Peyer's patch (tissue), 4 donors: ENCODE results near the gene SLC35F2. TPM values are rescaled to one million over a fixed set of nuclear protein-coding genes. Genes with fewer than 3 reads are reported as not detected.
"Not testable (repeated sequence)": the region's sequence is repeated elsewhere in the genome, so short reads cannot be mapped to it uniquely, and the experiment has no call there.

Source experiments
- DNase-seq, 3 donors: peaks; one replicate each; pipeline ENCODE4 v3.0.0-alpha.2; 2017 to 2019
- H3K27ac ChIP-seq, 4 donors: fragments of 200-600 bp; sonication (generic); one replicate each; pipeline ENCODE4 v1.5.1; 2016 to 2019
- H3K27me3 ChIP-seq, 2 donors: fragments of 200-600 bp; sonication (generic); one replicate each; pipeline ENCODE4 v1.5.1; 2019
- H3K36me3 ChIP-seq, 3 donors: fragments of 200-600 bp; sonication (generic); one replicate each; pipeline ENCODE4 v1.5.1; 2016 to 2019
- H3K4me1 ChIP-seq, 4 donors: fragments of 200-600 bp; sonication (generic); one replicate each; pipeline ENCODE4 v1.5.1; 2016 to 2019
- H3K4me3 ChIP-seq, 4 donors: fragments of 200-600 bp; sonication (generic); 1 replicate in 3 of 4; 2 replicates in 1 of 4; pipeline ENCODE4 v1.5.1; 2016 to 2019; ENCODE audit warnings: mild to moderate bottlenecking in 1 of 4
- H3K9me3 ChIP-seq, 4 donors: fragments of 200-600 bp; sonication (generic); one replicate each; pipeline ENCODE4 v1.5.1; 2016 to 2019; ENCODE audit warnings: mild to moderate bottlenecking in 1 of 4
- POLR2A ChIP-seq, 2 donors: fragments of 450-650 bp; IDR thresholded peaks; one replicate each; pipeline ENCODE4 v1.5.1; 2017; ENCODE audit warnings: antibody characterized with exemption in 2 of 2, mild to moderate bottlenecking in 2 of 2, moderate library complexity in 2 of 2
- total RNA-seq, 4 donors: library from RNA; depleted of rRNA; stranded (reverse); fragments of >200 nt; gene quantifications; one replicate each; pipeline ENCODE4 v1.1.0, GENCODE V29; 2016
- TF ChIP-seq, protein P1 (sequence below), 6 experiments: fragments of 450-650 bp in 4 of 6; fragments of 200-600 bp in 2 of 6; sonication (generic) in 1 of 6; IDR thresholded peaks; one replicate each; pipeline ENCODE4 v1.5.1; 2017 to 2019; ENCODE audit warnings: antibody characterized with exemption in 6 of 6, mild to moderate bottlenecking in 3 of 6, moderate library complexity in 1 of 6

Gene SLC35F2
- total RNA-seq, 4 donors from 2014 or later = 9.1 to 28.5 (median 20.1) TPM

DNA sequence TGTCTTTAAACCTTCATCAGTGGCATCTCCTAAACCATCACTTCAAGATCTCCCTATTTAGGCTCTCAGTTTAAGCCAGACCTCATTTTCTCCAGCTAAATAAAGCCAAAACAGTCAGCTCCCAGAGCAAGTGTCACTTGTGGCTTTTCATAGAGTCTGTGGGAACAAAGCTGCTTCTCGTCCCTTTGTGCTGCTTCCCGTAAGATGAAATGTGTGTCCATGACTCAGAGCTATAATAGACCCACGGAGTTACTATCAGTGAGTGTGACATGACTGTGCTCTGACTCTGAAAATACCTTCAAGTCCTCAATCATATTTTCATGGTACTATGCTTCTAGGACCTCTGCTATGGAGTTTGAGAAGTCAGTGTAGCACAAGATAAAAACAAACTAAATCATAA, 89.4 kb downstream of the SLC35F2 start:
- Histone ChIP-seq H3K36me3 (no peaks in the 10 kb centered on the region), H3K27ac (no peak overlapping the region), H3K4me1 (no peaks in the 10 kb centered on the region), H3K9me3 (no peaks in the 10 kb centered on the region), H3K4me3 (no peak overlapping the region), H3K27me3 (no peaks in the 10 kb centered on the region)
- DNase-seq = no peak
- no peak for TF ChIP-seq POLR2A (IDR thresholded peaks at IDR 0.05)
- TF ChIP-seq, protein P1, sequence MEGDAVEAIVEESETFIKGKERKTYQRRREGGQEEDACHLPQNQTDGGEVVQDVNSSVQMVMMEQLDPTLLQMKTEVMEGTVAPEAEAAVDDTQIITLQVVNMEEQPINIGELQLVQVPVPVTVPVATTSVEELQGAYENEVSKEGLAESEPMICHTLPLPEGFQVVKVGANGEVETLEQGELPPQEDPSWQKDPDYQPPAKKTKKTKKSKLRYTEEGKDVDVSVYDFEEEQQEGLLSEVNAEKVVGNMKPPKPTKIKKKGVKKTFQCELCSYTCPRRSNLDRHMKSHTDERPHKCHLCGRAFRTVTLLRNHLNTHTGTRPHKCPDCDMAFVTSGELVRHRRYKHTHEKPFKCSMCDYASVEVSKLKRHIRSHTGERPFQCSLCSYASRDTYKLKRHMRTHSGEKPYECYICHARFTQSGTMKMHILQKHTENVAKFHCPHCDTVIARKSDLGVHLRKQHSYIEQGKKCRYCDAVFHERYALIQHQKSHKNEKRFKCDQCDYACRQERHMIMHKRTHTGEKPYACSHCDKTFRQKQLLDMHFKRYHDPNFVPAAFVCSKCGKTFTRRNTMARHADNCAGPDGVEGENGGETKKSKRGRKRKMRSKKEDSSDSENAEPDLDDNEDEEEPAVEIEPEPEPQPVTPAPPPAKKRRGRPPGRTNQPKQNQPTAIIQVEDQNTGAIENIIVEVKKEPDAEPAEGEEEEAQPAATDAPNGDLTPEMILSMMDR (IDR thresholded peaks at IDR 0.05) = no peak

DNA sequence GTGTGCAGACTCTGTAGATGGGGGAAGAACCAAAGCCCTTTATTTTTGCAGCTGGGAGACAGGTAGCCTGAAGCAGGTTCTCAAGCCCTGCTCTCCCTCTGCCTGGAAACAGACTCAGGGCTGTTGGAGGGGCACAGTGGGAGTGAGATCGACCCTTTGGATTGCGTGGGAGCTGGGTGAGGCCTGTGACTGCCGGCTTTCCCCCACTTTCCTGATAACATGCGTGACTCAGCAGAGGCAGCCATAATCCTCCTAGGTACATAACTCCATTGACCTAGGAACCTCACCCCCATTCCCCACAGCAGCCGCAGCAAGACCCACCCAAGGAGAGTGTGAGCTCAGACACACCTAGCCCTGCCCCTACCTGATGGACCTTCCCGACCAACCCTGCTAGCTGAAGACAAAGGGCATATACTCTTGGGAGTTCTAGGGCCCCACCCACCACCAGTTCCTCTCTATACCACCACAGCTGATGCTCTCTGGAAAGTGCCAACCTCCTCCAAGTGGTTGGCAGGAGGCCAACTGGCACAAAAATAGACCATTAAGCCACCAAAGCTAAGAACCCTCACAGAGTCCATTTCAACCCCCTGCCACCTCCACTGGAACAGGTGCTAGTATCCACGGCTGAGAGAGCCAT, 99.8 kb downstream of the SLC35F2 start:
- not testable (repeated sequence) for H3K36me3 ChIP-seq, H3K27ac ChIP-seq, H3K9me3 ChIP-seq, H3K4me1 ChIP-seq, H3K4me3 ChIP-seq, H3K27me3 ChIP-seq
- peak in 2 of 3 donors; percentile 49 to 56 for DNase-seq

DNA sequence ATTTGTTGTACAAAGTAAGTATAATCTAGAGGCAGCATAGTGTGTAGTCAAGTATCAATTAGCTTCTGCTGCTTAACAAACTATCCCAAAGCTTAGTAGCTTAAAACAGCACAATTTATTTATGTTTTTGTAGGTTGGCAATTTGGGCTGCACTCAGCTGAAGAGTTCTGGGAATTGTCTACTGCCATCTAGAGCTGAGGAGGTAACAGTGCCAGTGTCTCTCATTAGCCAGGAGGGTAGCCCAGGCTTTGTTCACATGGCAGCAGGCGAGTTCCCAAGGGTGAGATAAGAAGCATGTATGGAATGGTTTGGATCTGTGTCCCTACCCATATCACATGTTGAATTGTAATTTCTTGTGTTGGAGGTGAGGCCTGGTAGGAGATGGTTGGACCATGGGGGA, 100.9 kb downstream of the SLC35F2 start:
- Histone ChIP-seq H3K4me1 (no peaks in the 10 kb centered on the region), H3K9me3 (no peaks in the 10 kb centered on the region), H3K27me3 (no peaks in the 10 kb centered on the region), H3K27ac (no peak overlapping the region), H3K4me3 (no peak overlapping the region), H3K36me3 (no peaks in the 10 kb centered on the region)
- DNase-seq = no peak
- TF ChIP-seq, protein P1 (IDR thresholded peaks at IDR 0.05) = no peak
- TF ChIP-seq POLR2A (IDR thresholded peaks at IDR 0.05) = no peak

DNA sequence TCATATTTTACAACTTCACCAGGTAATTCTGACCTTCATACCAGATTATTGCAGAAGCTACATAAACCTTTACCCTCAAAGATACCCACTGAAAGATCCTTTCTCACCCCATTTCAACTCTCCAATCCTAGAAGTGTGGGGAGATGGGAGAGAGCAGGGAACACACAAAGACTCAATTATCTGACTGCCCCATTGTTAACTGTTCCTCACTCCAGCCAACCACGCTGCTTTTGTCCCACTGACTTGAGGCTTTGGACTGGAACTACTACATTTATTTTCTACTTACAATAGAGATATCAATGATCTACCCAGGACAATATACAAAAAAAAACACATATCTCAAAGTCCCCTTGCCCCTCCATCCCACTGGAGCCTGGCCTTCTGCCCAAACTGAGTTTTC, 102.0 kb downstream of the SLC35F2 start:
- Histone ChIP-seq H3K36me3 (no peaks in the 10 kb centered on the region), H3K27ac (no peak overlapping the region), H3K9me3 (no peaks in the 10 kb centered on the region), H3K4me3 (no peak overlapping the region), H3K4me1 (no peaks in the 10 kb centered on the region), H3K27me3 (no peaks in the 10 kb centered on the region)
- TF ChIP-seq POLR2A (IDR thresholded peaks at IDR 0.05) = no peak
- TF ChIP-seq, protein P1 (IDR thresholded peaks at IDR 0.05) = no peak
- DNase-seq = no peak

DNA sequence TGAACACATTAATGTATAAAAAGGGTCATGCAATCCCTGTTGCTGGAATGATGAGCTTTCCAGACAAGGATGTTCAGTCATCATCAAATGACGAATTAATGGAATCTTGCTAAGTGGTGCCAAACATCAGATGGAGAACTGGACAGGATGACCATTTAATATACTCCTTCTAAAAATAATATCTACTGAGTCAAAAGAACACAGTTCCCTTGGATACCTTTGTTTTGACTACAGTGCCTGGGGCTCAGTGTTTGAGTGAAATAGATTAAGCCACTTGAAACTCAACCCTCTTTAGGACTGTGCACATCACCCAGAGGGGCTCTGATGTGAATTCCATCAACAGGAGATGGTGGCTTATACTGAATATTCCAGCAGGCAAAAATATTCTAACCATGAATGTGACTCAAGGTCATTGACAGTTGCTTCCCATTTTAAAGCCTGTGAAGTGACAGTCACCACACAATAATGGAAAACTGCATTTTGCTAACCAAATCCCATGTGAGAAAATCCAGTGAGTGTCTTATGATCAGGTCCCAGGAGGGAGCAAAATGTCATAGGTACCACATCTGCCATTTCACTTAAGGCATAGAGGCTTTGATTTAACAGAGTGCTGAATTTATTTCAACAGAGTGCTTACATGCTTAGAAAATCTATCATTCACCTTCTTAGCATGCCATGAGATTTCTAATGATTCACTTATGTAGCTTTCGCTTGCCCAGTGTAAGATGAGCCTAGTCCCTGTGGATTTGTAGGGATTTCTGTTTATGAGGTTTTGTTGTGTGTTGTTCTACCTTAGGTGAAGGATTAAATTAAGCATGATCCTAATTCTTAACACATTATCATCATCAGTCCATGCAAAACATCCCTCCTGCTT, 105.4 kb downstream of the SLC35F2 start:
- Histone ChIP-seq H3K9me3 (no peaks in the 10 kb centered on the region), H3K27ac (no peak overlapping the region), H3K27me3 (no peaks in the 10 kb centered on the region), H3K4me1 (no peaks in the 10 kb centered on the region), H3K4me3 (no peak overlapping the region), H3K36me3 (no peaks in the 10 kb centered on the region)
- TF ChIP-seq, protein P1 (IDR thresholded peaks at IDR 0.05) = no peak
- TF ChIP-seq POLR2A (IDR thresholded peaks at IDR 0.05) = no peak
- no peak for DNase-seq

DNA sequence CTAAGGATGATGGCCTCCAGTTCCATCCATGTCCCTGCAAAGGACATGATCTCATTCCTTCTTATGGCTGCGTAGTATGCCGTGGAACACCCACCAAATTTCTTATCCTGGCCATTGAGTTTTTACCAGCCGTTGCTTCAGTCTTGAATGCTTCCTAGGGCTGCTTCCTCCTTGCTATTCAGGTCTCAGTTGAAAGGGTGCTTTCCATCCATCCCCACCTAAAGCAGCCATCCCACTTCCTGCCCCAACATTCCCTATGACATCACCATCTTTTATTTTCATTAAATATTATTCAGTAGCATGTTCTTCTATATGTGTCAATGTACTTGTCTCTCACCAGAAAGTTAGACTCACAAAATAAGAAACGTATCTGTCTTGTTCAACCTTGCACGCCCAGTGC, 106.1 kb downstream of the SLC35F2 start:
- Histone ChIP-seq H3K27me3 (no peaks in the 10 kb centered on the region), H3K36me3 (no peaks in the 10 kb centered on the region), H3K9me3 (no peaks in the 10 kb centered on the region), H3K4me1 (no peaks in the 10 kb centered on the region), H3K27ac (no peak overlapping the region), H3K4me3 (no peak overlapping the region)
- TF ChIP-seq, protein P1 (IDR thresholded peaks at IDR 0.05) = no peak
- no peak for TF ChIP-seq POLR2A (IDR thresholded peaks at IDR 0.05)
- DNase-seq = no peak
